ENCODE data around the gene LYST. TPM values are rescaled to one million over a fixed set of nuclear protein-coding genes. Genes with fewer than 3 reads are reported as not detected.

The LYST gene
- polyA plus RNA-seq, 3 donors = 46.3 to 128 (median 67.9) TPM

GRCh38 chr1:235614442-235614954, 252.2 kb downstream of the LYST start:
- Histone ChIP-seq H3K4me1 (ENCODE audit: control insufficient read depth in 1 of 2, insufficient read depth in 2 of 2, low read length in 2 of 2) (no peaks in the 10 kb centered on the region), H3K79me2 (ENCODE audit: insufficient read depth, low read length) (no peaks in the 10 kb centered on the region), H4K20me1 (ENCODE audit: insufficient read depth, low read length) (no peaks in the 10 kb centered on the region), H3K9ac (ENCODE audit: insufficient read depth, low read length, poor library complexity, severe bottlenecking) (no peak overlapping the region), H3K27ac (ENCODE audit: low read depth in 1 of 2, low read length in 2 of 2) (no peak overlapping the region), H3K4me3 (replicated peaks in 1 of 3; ENCODE audit: low read depth in 2 of 3, low read length in 3 of 3) (no peak overlapping the region), H2AFZ (ENCODE audit: insufficient read depth, low read depth, low read length, poor library complexity, severe bottlenecking) (no peak overlapping the region), H3K9me3 (replicated peaks in 1 of 2; ENCODE audit: control insufficient read depth in 1 of 2, insufficient read depth in 1 of 2, low read length in 2 of 2) (no peaks in the 10 kb centered on the region), H3K4me2 (replicated peaks; ENCODE audit: extremely low read depth, low read length, poor library complexity, severe bottlenecking) (no peak overlapping the region), H3K36me3 (replicated peaks in 1 of 2; ENCODE audit: control insufficient read depth in 1 of 2, insufficient read depth in 2 of 2, low read length in 2 of 2) (no peaks in the 10 kb centered on the region), H3K27me3 (ENCODE audit: control insufficient read depth in 2 of 2, insufficient read depth in 2 of 2, low read length in 2 of 2) (no peaks in the 10 kb centered on the region)
- WGBS (ENCODE audit: insufficient coverage) = 90% methylated on average over 7 of the region's 7 CpGs
- H3K4me3 Mint-ChIP-seq = no peak overlapping the region
- peaks cover 3 to 6% (median 5%) of the 10 kb centered on the region in 3 donors for H3K27me3 Mint-ChIP-seq (ENCODE audit: low read depth in 3 of 3)
- no peak overlapping the region for H3K27ac Mint-ChIP-seq
- no peak for TF ChIP-seq CTCF (IDR thresholded peaks at IDR 0.05)
- no peaks in the 10 kb centered on the region for H3K36me3 Mint-ChIP-seq
- no peaks in the 10 kb centered on the region for H3K9me3 Mint-ChIP-seq
- no peaks in the 10 kb centered on the region for H3K4me1 Mint-ChIP-seq
- no peak for DNase-seq
- intact Hi-C loops (cut with micrococcal nuclease) = loop anchor here in 1 of 2 donors (10.0 kb wide), 1 partner anchor 90 kb away; no protein-coding TSS in a partner anchor

GRCh38 chr1:235613602-235614001, 253.1 kb downstream of the LYST start:
- no peak overlapping the region for H3K4me3 ChIP-seq (replicated peaks in 1 of 3; ENCODE audit: low read depth in 2 of 3, low read length in 3 of 3)
- no peak overlapping the region for H2AFZ ChIP-seq (ENCODE audit: insufficient read depth, low read depth, low read length, poor library complexity, severe bottlenecking)
- H3K4me1 ChIP-seq (ENCODE audit: control insufficient read depth in 1 of 2, insufficient read depth in 2 of 2, low read length in 2 of 2) = no peaks in the 10 kb centered on the region
- H3K4me3 Mint-ChIP-seq = no peak overlapping the region
- H3K79me2 ChIP-seq (ENCODE audit: insufficient read depth, low read length) = no peaks in the 10 kb centered on the region
- WGBS (ENCODE audit: insufficient coverage) = no CpG with 5 or more reads among the region's 2 CpGs
- no peak for TF ChIP-seq CTCF (IDR thresholded peaks at IDR 0.05)
- no peaks in the 10 kb centered on the region for H3K9me3 ChIP-seq (replicated peaks in 1 of 2; ENCODE audit: control insufficient read depth in 1 of 2, insufficient read depth in 1 of 2, low read length in 2 of 2)
- H3K36me3 Mint-ChIP-seq = no peaks in the 10 kb centered on the region
- H3K27me3 Mint-ChIP-seq (ENCODE audit: low read depth in 3 of 3) = peaks cover 3 to 7% (median 5%) of the 10 kb centered on the region in 3 donors
- H3K27me3 ChIP-seq (ENCODE audit: control insufficient read depth in 2 of 2, insufficient read depth in 2 of 2, low read length in 2 of 2) = no peaks in the 10 kb centered on the region
- DNase-seq = no peak
- H3K9ac ChIP-seq (ENCODE audit: insufficient read depth, low read length, poor library complexity, severe bottlenecking) = no peak overlapping the region
- H3K4me2 ChIP-seq (replicated peaks; ENCODE audit: extremely low read depth, low read length, poor library complexity, severe bottlenecking) = no peak overlapping the region
- no peaks in the 10 kb centered on the region for H4K20me1 ChIP-seq (ENCODE audit: insufficient read depth, low read length)
- H3K27ac Mint-ChIP-seq = no peak overlapping the region
- no peak overlapping the region for H3K27ac ChIP-seq (ENCODE audit: low read depth in 1 of 2, low read length in 2 of 2)
- H3K9me3 Mint-ChIP-seq = no peaks in the 10 kb centered on the region
- intact Hi-C loops (cut with micrococcal nuclease) = loop anchor here in 1 of 2 donors (10.0 kb wide), 1 partner anchor 89 kb away; no protein-coding TSS in a partner anchor
- no peaks in the 10 kb centered on the region for H3K4me1 Mint-ChIP-seq
- H3K36me3 ChIP-seq (replicated peaks in 1 of 2; ENCODE audit: control insufficient read depth in 1 of 2, insufficient read depth in 2 of 2, low read length in 2 of 2) = no peaks in the 10 kb centered on the region

Measured in CD14-positive monocyte (primary cell).